Endodermal cell (in vitro differentiated cells): ENCODE measurements around the gene PXDC1. TPM values are rescaled to one million over a fixed set of nuclear protein-coding genes. Genes with fewer than 3 reads are reported as not detected.

Source experiments
- DNase-seq: peaks from one replicate; pipeline ENCODE4 v3.0.0-alpha.2; 2017
- H3K27ac ChIP-seq: 2 replicates; pipeline ENCODE4 v1.5.1; 2013; ENCODE audit warnings: mild to moderate bottlenecking, low read depth, low read length, moderate library complexity
- H3K27me3 ChIP-seq: 2 replicates; pipeline ENCODE4 v1.6.1; 2013; ENCODE audit warnings: mild to moderate bottlenecking, low read length, moderate library complexity; ENCODE audit not compliant: insufficient read depth, control insufficient read depth, poor library complexity, severe bottlenecking
- H3K36me3 ChIP-seq: 2 replicates; pipeline ENCODE4 v1.7.0; 2013; ENCODE audit warnings: mild to moderate bottlenecking, low read length, moderate library complexity; ENCODE audit not compliant: control insufficient read depth, insufficient read depth
- H3K4me1 ChIP-seq: one replicate; pipeline ENCODE4 v1.7.0; 2013; ENCODE audit warnings: low read length; ENCODE audit not compliant: control insufficient read depth, insufficient read depth
- H3K4me3 ChIP-seq: 2 replicates; pipeline ENCODE4 v1.5.1; 2013; ENCODE audit warnings: mild to moderate bottlenecking, low read length, moderate library complexity
- H3K9ac ChIP-seq: 2 replicates; pipeline ENCODE4 v1.6.1; 2013; ENCODE audit warnings: mild to moderate bottlenecking, low read length, moderate library complexity; ENCODE audit not compliant: poor library complexity, severe bottlenecking; ENCODE audit errors: extremely low read depth
- H3K9me3 ChIP-seq: 2 replicates; pipeline ENCODE4 v1.6.1; 2013; ENCODE audit warnings: mild to moderate bottlenecking, low read length, moderate library complexity; ENCODE audit not compliant: control insufficient read depth
- H3K27ac Mint-ChIP-seq: 2 replicates; pipeline ENCODE4 v1.8.0; 2020; ENCODE audit warnings: mixed read lengths
- H3K27me3 Mint-ChIP-seq: 2 replicates; pipeline ENCODE4 v1.8.0; 2021; ENCODE audit warnings: mild to moderate bottlenecking, mixed read lengths; ENCODE audit not compliant: insufficient read depth
- H3K36me3 Mint-ChIP-seq: 2 replicates; pipeline ENCODE4 v1.8.0; 2020; ENCODE audit warnings: low read depth, mixed read lengths
- H3K4me1 Mint-ChIP-seq: 2 replicates; pipeline ENCODE4 v1.8.0; 2020; ENCODE audit warnings: mixed read lengths
- H3K4me3 Mint-ChIP-seq: 2 replicates; pipeline ENCODE4 v1.8.0; 2020; ENCODE audit warnings: mild to moderate bottlenecking, moderate library complexity, mixed read lengths
- H3K9me3 Mint-ChIP-seq: 2 replicates; pipeline ENCODE4 v1.8.0; 2020; ENCODE audit warnings: mild to moderate bottlenecking, mixed read lengths
- WGBS, 2 experiments: methylation state at CpG; one replicate each; pipeline versions ENCODE4 v1.1.5 to v1.1.7; 2013; ENCODE audit warnings: missing lambda C conversion rate in 2 of 2, mixed read lengths in 1 of 2; ENCODE audit not compliant: insufficient coverage in 1 of 2, insufficient read length in 1 of 2; 5-methylcytosine and 5-hydroxymethylcytosine counted together
- total RNA-seq, 2 donors: library from RNA; stranded (reverse); fragmentation: NEBNext Ultra II Directional in 1 of 2; extraction: Animal tissue kit (Norgen Biotek cat#: 25700) in 1 of 2; gene quantifications; 2 replicates in 1 of 2; 3 replicates in 1 of 2; pipeline ENCODE4 v1.2.1, GENCODE V29; 2021
- TF ChIP-seq, protein P1 (sequence below): fragments of 200-600 bp; sonication (generic); conservative IDR thresholded peaks from 2 replicates; pipeline ENCODE4 v1.5.0; 2021; ENCODE audit warnings: antibody characterized with exemption, mild to moderate bottlenecking

Gene PXDC1
- total RNA-seq, 2 donors from 2014 or later = 3.3 to 4.6 TPM

DNA sequence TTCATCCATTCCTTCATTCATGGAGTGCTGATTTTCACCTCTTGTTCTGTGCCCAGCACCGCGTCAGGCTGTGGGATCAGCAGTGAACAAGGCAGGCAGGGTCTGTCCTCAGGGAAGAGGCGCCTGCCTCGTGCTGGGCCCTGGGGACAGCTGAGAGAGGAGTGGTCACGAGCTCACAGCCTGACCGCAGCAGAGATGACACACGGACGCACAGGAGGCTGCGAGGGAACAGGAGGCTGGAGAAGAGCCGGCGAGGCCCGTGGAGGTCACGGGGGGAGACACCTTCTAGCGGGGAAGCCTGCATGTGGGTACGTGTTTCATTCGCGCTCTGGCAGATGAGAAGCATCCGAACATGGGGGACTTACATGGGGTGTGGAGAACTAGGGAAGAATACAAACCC is 27.5 kb downstream of the PXDC1 start:
- H3K9ac ChIP-seq = no peak overlapping the region
- H3K9me3 Mint-ChIP-seq = peaks cover 9% of the 10 kb centered on the region
- no peaks in the 10 kb centered on the region for H3K27me3 ChIP-seq
- no peak overlapping the region for H3K4me3 Mint-ChIP-seq
- H3K36me3 Mint-ChIP-seq = peaks cover 7% of the 10 kb centered on the region
- peaks cover 7% of the 10 kb centered on the region for H3K9me3 ChIP-seq
- H3K27ac Mint-ChIP-seq = no peak overlapping the region
- TF ChIP-seq, protein P1, sequence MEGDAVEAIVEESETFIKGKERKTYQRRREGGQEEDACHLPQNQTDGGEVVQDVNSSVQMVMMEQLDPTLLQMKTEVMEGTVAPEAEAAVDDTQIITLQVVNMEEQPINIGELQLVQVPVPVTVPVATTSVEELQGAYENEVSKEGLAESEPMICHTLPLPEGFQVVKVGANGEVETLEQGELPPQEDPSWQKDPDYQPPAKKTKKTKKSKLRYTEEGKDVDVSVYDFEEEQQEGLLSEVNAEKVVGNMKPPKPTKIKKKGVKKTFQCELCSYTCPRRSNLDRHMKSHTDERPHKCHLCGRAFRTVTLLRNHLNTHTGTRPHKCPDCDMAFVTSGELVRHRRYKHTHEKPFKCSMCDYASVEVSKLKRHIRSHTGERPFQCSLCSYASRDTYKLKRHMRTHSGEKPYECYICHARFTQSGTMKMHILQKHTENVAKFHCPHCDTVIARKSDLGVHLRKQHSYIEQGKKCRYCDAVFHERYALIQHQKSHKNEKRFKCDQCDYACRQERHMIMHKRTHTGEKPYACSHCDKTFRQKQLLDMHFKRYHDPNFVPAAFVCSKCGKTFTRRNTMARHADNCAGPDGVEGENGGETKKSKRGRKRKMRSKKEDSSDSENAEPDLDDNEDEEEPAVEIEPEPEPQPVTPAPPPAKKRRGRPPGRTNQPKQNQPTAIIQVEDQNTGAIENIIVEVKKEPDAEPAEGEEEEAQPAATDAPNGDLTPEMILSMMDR = no peak
- H3K27me3 Mint-ChIP-seq = no peaks in the 10 kb centered on the region
- WGBS, 2 experiments = 94 to 95% methylated on average over 14 to 18 of the region's 18 CpGs
- peaks cover 3% of the 10 kb centered on the region for H3K4me1 ChIP-seq
- H3K4me3 ChIP-seq = no peak overlapping the region
- no peaks in the 10 kb centered on the region for H3K36me3 ChIP-seq
- peak overlapping the region; percentile 68 for H3K27ac ChIP-seq
- H3K4me1 Mint-ChIP-seq = peaks cover 31% of the 10 kb centered on the region
- no peak for DNase-seq

DNA sequence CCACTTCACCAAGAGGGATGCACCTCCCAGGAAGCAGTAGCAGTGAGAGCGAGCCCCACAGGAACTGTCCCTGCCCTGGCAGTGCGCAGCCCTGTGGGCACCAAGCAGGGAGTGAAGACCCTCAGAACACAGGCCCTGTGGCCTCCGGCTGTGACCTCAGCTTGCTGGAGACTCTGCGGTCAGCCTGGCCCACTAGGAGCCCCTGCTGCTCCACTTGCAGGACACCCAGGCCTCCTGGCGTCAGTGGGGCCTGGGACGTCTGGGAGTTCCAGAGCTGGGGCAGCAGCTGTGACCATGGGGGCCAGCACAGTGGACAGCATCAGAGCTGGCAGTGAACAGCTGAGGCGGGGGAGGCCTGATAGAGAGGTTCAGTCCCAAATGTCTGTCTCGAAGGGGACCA is 28.3 kb downstream of the PXDC1 start:
- Mint-ChIP-seq H3K36me3 (peaks cover 7% of the 10 kb centered on the region), H3K27me3 (no peaks in the 10 kb centered on the region), H3K27ac (peak overlapping the region; percentile 52), H3K9me3 (peaks cover 9% of the 10 kb centered on the region), H3K4me3 (no peak overlapping the region), H3K4me1 (peaks cover 32% of the 10 kb centered on the region)
- peaks cover 3% of the 10 kb centered on the region for H3K4me1 ChIP-seq
- peak overlapping the region; percentile 32 for H3K27ac ChIP-seq
- H3K27me3 ChIP-seq = no peaks in the 10 kb centered on the region
- H3K36me3 ChIP-seq = no peaks in the 10 kb centered on the region
- 87 to 95% methylated on average over 2 to 8 of the region's 8 CpGs for WGBS, 2 experiments
- TF ChIP-seq, protein P1 = no peak
- no peak overlapping the region for H3K9ac ChIP-seq
- peak; percentile 38 for DNase-seq
- peaks cover 7% of the 10 kb centered on the region for H3K9me3 ChIP-seq
- no peak overlapping the region for H3K4me3 ChIP-seq

DNA sequence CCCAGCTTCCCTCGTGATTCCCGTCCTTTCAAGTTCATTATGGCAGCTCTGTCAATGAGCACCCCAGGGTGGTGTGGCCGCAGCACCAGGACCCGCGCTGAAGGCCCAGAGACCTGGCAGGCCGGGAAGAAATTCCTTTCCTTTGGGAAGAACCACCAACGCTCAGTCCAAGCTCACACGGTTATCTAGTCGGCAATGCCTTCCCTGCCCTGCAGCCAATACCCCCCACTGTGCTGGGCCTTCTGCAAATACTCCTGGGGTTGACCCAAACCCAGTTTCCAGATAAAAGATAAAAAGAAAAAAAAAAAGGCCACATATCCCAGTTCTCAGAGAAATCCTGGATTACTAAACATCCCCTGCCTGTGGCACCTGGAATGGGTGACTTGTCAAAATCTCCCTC is 28.7 kb downstream of the PXDC1 start:
- Histone ChIP-seq H3K4me1 (peaks cover 3% of the 10 kb centered on the region), H3K9me3 (peaks cover 7% of the 10 kb centered on the region), H3K36me3 (no peaks in the 10 kb centered on the region), H3K4me3 (no peak overlapping the region), H3K27ac (peak overlapping the region; percentile 32), H3K27me3 (no peaks in the 10 kb centered on the region), H3K9ac (no peak overlapping the region)
- H3K27ac Mint-ChIP-seq = peak overlapping the region; percentile 52
- peaks cover 32% of the 10 kb centered on the region for H3K4me1 Mint-ChIP-seq
- H3K27me3 Mint-ChIP-seq = no peaks in the 10 kb centered on the region
- H3K9me3 Mint-ChIP-seq = peaks cover 9% of the 10 kb centered on the region
- TF ChIP-seq, protein P1 = no peak
- WGBS, 2 experiments = 78 to 87% methylated on average over 5 to 9 of the region's 9 CpGs
- H3K4me3 Mint-ChIP-seq = no peak overlapping the region
- peak; percentile 73 for DNase-seq
- H3K36me3 Mint-ChIP-seq = peaks cover 7% of the 10 kb centered on the region
